Right lobe of liver (tissue), 4 donors: Measurements from ENCODE around the gene RHOU.

Experiments used
- CTCF ChIP-seq, 4 donors: fragments of 200-600 bp in 3 of 4; fragments of 450-650 bp in 1 of 4; IDR thresholded peaks; one replicate each; pipeline versions ENCODE4 v1.5.1 to v1.8.0; 2016 to 2022; ENCODE audit warnings: antibody characterized with exemption in 4 of 4, mild to moderate bottlenecking in 2 of 4
- POLR2A ChIP-seq: fragments of 450-650 bp; IDR thresholded peaks from one replicate; pipeline ENCODE4 v1.6.1; 2017; ENCODE audit warnings: antibody characterized with exemption, mild to moderate bottlenecking
- donor health status: DM: no; HTN: no; CAD: no.
- donor health status: DM: no; HTN: no; CAD: no.
- donor health status: DM: no; HTN: yes; CAD: no.

- TF ChIP-seq CTCF (IDR thresholded peaks at IDR 0.05) (no peak), POLR2A (no peak)
Observed at GRCh38 chr1:228687587-228687986, 47.7 kb upstream of the RHOU start.
